ENCODE data around the gene GOLGA6L10.
"Not testable (repeated sequence)": the region's sequence is repeated elsewhere in the genome, so short reads cannot be mapped to it uniquely, and the experiment has no call there.

Gene GOLGA6L10

DNA sequence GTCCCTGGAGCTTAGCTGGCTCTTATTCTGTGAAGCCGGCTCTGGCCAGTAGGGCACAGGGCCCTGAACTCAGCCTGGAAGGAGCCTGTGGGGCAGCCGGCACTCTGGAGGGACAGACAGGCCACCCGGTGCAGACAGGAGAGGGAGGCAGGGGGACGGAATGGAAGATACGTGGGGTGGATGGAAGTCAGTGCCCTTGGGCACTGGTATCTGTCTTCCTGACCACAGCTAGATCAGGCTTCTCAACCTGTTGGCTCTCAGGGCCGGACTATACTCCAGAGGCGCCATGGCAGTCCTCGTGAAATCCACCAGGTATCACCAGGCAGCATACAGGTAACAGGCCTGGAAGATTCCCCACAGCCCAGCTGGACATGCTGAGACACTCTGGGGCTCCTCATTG, 10.7 kb downstream of the GOLGA6L10 start:
- not testable (repeated sequence) for DNase-seq

DNA sequence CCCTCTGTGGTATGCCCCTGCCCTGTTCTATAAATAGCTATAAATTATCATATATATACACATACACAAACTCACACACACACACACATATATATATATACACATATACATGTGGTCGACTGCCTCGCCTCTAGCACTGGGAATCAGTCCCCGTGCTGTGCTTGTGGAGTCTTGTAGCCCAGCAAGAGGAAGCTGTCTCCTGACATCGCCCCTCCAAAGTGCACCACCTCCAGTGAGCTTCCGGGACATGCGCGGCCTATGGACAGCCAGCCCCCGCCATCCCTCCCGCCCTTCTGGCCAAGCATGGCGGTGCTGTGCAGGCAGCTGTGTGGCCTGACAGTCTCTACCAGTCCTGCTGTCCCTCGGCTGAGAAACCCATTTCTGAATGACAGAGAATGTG, 11.2 kb downstream of the GOLGA6L10 start:
- DNase-seq: not testable (repeated sequence)

DNA sequence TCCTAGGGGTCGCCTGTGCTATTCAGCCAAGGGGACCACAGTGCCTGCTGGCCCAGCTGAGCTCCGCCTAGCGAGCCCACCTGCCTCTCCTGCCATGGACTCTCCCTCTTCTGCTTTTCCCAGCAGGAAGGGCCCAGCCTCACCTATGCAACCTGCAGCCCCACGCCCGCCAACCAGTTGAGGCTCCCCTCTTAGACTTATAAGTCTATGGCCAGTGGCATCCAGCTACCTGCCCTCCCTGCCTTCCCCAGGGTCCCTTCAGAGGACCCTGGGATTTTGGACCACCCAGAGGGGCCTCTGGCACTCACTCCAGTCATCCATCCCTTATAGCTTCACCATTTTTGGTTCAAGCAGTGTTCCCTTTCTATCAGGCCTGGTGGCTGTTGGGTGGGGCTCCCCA, 12.2 kb downstream of the GOLGA6L10 start:
- not testable (repeated sequence) for DNase-seq

DNA sequence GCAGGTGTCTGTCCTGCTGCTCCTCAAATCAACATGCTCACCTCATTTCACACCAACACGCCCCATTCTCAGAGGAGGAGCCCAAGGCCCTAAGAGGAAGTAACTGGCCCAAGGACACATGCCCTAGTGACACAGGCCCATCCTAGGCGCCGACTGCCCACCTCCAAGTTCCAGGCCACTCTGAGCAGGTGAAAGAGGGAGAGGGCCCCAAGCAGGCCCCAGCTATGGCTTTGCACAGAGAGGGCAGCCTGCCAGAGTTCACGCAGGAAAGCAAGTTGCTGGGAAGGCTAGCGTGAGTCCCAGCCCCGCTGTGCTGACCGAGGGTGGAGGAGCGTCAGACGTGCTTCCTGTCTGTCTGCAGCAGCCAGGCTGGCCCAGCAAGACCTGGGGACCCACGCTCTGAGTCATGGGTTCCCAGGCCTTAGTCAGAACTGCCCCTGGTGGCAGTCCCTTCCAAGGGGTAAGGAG, 13.1 kb downstream of the GOLGA6L10 start:
- DNase-seq: not testable (repeated sequence)

- not testable (repeated sequence) for DNase-seq
Measured at GRCh38 chr15:82335006-82335405, 14.3 kb downstream of the GOLGA6L10 start.

DNA sequence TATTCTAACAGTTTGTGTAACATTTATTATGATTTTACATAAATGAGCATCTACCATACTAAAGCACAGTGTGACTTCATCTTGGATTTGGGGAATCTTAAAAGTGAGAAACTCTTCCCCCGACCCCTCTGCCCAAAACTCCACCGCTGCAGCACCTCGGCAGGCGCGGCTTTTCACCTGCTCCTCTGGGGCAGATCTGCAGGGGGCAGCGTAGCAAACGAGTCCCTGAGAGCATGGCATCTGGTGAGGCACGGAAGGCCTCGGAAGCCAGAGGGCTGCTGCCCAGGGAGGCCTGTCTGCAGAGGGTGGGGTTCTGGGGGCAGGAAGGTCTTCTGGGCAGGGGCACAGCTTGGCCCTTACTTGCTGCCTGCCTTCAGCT, 14.7 kb downstream of the GOLGA6L10 start:
- not testable (repeated sequence) for DNase-seq

DNA sequence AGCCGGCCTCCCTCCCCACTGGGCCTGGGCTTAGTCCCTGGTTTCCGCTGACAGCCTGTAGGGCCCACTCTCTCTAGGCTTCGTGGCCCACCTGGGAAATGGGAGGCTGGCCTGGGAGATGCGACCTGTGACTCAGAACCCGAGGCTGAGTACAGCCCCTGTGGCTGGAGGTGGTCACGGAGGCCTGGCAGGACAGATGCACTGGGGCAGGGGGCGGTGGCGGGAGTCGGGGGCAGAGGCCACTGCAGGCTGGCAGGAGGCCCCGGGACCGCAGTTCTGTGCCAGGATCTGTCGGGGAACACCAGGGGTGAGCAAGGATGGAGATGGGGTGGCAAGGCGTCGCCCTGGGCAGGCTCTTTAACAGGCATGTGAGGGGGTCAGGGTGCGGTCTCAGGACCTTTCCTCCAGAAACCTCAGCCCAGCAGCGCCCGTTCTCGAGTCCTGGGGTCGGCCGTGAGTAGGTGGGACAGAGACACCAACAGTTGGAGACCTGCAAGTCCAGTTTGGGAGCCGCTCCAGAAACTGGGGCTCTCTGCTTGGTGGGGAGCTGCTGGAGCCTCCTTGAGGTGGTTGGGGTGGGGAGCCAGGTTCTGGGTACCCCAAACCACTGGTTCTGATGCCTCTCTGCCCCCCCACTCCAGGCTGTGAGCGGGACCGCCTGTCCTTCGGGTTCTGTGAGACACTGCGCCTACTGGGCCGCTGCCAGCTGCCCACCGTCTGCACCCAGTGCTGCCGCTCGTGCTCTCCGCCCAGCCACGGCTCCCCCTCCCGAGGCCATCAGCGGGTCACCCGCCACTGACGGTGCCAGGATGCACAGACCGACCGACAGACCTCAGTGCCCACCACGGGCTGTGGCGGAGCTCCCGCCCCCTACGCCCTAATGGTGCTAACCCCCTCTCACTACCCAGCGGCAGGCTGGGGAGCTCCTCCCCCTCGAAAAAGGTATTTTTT, 15.4 kb downstream of the GOLGA6L10 start:
- DNase-seq: not testable (repeated sequence)

DNA sequence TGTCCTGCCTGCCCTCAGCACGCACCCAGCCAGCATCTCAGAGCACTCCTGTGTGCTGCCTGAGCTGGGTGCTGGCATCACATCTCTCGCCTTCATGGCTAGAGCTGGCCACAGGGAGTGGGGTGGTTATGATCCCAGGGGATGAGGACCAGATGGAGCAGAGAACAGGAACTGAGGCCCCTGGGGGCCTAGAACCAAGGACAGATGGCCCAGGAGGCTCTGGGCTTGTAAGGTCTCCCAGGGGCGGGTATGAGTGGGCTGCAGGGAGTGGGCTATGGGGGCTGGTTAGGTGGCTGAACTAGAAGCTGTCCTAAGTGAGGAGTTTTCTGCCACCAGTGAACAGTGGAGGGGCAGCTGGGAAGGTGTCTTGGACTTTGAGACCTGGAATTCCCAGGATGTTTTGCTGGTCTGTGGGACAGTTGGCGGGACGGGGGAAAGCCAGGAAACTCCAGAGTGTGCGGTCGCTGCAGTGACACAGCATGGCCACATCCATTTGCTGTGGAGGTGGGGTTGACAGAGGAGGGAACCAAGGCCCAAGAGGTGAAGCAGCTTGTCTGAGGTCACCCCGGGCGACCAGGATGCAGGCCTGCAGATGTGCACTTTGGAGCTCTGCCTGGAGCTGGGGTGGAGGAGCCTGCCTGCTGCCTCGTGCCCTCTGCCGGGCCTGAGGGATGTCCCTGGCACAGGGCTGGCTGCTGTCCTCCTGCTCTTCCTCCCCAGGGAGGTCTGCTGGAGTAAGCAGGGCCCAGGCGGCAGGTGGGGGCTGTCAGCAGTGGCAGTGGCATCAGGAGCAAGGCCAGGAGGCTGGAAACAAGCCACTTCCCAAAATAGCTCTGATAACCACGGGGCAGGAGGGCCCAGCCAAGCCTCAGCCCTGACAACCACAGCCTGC, 16.3 kb downstream of the GOLGA6L10 start:
- not testable (repeated sequence) for DNase-seq

DNA sequence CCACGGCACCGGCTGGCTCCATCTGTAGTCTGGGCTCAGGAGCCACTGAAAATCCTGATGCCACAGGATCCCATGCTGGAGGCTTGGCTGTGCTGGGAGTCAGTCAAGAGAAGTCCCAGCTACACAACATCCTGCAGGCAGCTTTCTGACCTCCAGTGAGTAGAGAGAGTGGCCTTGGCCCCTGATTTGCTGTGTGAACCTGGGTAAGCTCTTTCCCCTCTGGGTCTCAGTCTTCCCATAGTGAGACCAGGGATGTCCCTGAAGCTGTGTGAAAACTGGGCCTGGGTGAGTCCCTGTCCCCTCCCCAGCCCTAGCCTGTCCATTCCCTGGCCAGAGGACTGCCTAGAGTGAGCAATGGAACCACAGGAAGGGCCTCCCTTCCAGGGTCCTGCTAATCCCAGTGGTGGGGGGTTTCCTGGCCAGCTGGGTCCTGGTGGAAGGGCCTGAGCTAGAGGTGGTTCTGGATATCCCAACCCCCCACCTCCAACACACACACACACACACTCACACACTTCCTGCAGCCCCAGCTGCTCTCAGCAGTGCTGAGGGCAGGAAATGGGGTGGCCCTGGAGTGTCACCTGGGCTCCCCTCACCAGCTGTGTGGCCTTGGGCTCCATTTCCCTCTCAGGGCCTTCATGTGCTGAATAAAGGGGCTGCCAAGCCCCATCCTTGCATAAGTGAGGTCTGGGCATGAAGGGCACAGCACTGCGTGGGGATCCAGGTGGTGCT, 17.5 kb downstream of the GOLGA6L10 start:
- not testable (repeated sequence) for DNase-seq

- DNase-seq: not testable (repeated sequence)
Measured at GRCh38 chr15:82330921-82331320, 18.4 kb downstream of the GOLGA6L10 start.

DNA sequence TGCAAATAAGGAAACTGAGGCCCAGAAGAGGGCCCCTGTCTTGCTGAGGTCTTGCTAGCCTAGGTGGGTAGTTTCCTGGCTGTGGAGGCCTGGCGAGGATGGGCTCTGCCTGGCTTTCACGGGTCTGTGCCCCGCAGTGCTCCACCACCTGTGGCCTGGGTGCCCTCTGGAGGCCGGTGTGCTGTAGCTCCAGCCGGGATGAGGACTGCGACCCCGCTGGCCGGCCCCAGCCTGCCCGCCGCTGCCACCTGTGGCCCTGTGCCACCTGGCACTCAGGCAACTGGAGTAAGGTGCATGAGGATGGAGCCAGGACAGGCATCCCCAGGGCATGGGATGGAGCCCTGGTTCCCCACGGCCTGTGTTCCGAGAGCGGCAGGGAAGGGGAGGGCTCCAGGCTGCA, 20.2 kb downstream of the GOLGA6L10 start:
- not testable (repeated sequence) for DNase-seq

DNA sequence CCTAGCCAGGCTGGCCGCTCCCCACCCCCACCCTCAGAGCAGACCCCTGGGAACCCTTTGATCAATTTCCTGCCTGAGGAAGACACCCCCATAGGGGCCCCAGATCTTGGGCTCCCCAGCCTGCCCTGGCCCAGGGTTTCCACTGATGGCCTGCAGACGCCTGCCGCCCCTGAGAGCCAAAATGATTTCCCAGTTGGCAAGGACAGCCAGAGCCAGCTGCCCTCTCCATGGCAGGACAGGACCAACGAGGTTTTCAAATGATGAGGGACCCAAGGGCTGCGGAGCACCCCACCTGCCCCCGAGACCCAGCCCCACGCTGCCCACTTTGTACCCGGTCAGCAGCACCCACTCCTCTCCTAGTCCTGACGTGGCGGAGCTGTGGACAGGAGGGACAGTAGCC, 21.9 kb downstream of the GOLGA6L10 start:
- not testable (repeated sequence) for DNase-seq

GRCh38 chr15:82326896-82327295, 22.4 kb downstream of the GOLGA6L10 start:
- DNase-seq: not testable (repeated sequence)

GRCh38 chr15:82325646-82326045, 23.6 kb downstream of the GOLGA6L10 start:
- not testable (repeated sequence) for DNase-seq

GRCh38 chr15:82324831-82325230, 24.4 kb downstream of the GOLGA6L10 start:
- not testable (repeated sequence) for DNase-seq

GRCh38 chr15:82322488-82322887, 26.8 kb downstream of the GOLGA6L10 start:
- not testable (repeated sequence) for DNase-seq

DNA sequence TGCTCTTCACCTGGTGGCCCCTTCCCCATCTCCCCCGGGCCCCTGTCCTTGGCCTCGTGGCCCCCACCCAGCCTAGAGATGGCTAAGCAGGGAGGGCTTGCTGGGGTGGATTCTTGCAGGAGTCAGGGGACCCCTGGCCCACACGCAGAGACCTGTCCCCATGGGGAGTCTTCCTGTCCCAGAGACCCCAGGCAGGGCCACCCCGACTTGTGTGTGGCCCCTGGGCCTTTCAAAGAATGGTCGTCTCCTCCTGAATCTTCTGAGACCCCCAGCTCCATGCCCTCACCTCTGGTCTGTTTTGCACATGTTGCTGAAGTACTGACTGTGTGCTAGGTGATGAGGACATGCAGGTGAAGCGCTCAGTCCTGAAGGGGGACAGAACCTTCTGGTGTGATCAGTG, 28.4 kb downstream of the GOLGA6L10 start:
- not testable (repeated sequence) for DNase-seq

DNA sequence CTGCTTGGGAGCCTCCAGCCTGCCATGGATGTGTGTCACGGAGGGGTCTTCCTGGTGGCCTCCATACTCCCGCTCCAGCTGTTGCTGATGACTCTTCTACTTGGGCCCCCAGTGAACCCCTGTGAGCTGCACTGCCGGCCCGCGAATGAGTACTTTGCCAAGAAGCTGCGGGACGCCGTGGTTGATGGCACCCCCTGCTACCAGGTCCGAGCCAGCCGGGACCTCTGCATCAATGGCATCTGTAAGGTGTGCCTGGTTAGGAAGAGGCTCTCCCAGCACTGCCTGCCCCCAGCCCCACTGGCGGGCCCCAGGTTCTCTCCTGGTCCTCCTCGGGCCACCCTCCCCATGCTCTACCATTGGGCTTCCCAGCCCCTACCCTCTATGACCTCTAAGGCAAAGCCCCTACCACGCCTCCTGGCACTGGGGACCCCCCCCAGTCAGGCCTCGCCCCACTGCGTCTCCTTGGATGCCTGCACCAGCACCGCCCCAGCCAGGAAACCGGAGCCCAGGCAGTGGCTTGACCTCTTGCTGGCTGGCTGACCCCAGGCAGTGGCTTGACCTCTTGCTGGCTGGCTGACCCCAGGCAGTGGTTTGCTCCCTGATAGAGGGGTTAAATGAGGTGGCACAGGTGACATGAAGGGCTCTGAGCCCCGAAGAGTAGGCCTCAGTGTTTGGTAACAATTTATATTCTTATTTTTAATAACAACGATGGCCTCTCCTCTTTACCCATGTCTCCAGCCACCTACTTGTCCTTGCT, 29.6 kb downstream of the GOLGA6L10 start:
- DNase-seq: not testable (repeated sequence)

DNA sequence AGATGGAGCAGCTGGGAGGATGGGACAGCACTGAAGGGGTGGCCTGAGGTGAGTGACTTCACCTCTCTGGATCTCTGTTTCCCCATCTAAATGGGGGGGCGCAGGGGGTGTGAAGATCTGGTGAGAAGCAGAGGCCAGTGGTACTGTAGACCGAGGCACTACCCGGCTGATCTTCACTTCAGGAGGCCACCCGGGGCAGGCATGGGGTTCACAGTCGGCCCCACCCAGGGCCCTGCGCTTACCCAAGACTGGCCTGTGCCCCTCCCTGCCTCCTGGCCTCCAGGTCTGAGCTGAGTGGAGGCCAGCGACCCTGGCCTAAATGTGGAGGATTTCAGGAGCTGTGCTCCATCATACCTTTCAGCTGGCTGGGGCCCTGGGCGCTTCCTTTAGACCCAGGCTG, 31.0 kb downstream of the GOLGA6L10 start:
- not testable (repeated sequence) for DNase-seq

DNA sequence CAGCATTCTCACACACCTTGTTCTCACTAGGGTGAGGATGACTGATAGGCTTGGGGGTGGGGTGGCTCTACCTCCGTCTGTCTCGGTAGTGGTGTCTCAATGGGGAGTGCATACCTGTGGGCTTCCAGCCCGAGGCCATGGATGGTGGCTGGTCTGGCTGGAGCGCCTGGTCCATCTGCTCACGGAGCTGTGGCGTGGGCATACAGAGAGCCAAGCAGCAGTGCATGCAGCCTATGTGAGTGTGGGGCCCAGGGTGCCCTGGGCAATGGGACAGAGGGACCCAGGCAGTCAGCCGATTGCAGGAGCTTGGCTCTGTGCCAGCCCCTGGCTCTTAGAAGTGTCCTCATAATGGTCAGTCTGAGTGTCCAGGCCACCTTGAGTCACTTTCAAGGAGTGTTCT, 31.8 kb downstream of the GOLGA6L10 start:
- not testable (repeated sequence) for DNase-seq

GRCh38 chr15:82317091-82317489, 32.2 kb downstream of the GOLGA6L10 start:
- DNase-seq: no peak

All from GF-D8 (cell line).